Ascending aorta (tissue), 2 donors: ENCODE results near the gene PCDHB2. TPM values are rescaled to one million over a fixed set of nuclear protein-coding genes. Genes with fewer than 3 reads are reported as not detected.
"Not testable (repeated sequence)": the region's sequence is repeated elsewhere in the genome, so short reads cannot be mapped to it uniquely, and the experiment has no call there.

ENCODE experiments used
- DNase-seq, 2 donors: peaks; one replicate each; pipeline ENCODE4 v3.0.0-alpha.2; 2019; ENCODE audit warnings: low spot score in 2 of 2
- H3K27ac ChIP-seq, 2 donors: fragments of 200-600 bp; sonication (generic); one replicate each; pipeline ENCODE4 v1.5.1; 2016 to 2017; ENCODE audit warnings: mild to moderate bottlenecking in 1 of 2
- H3K27me3 ChIP-seq: fragments of 200-600 bp; sonication (generic); one replicate; pipeline ENCODE4 v1.5.1; 2017
- H3K36me3 ChIP-seq, 2 donors: fragments of 200-600 bp; sonication (generic); one replicate each; pipeline ENCODE4 v1.5.1; 2016
- H3K4me1 ChIP-seq, 2 donors: fragments of 200-600 bp; sonication (generic); one replicate each; pipeline ENCODE4 v1.5.1; 2016 to 2017; ENCODE audit warnings: mild to moderate bottlenecking in 1 of 2
- H3K4me3 ChIP-seq, 2 donors: fragments of 200-600 bp; sonication (generic); one replicate each; pipeline ENCODE4 v1.5.1; 2016 to 2017; ENCODE audit warnings: mild to moderate bottlenecking in 1 of 2
- H3K9me3 ChIP-seq, 2 donors: fragments of 200-600 bp; sonication (generic); one replicate each; pipeline ENCODE4 v1.5.1; 2016
- CTCF ChIP-seq, 3 experiments: fragments of 200-600 bp in 2 of 3; fragments of 450-650 bp in 1 of 3; sonication (generic) in 2 of 3; IDR thresholded peaks; one replicate each; pipeline ENCODE4 v1.5.1; 2016 to 2019; ENCODE audit warnings: antibody characterized with exemption in 3 of 3, mild to moderate bottlenecking in 1 of 3, moderate library complexity in 1 of 3
- intact Hi-C: fragments of 100-400 bp; cut with DNase I; formaldehyde crosslinking; loops from one replicate; pipeline ENCODE4 v1.15.1; 2023
- total RNA-seq: library from RNA; depleted of rRNA; stranded (reverse); fragments of >200 nt; gene quantifications from one replicate; pipeline ENCODE4 v1.1.0, GENCODE V29; 2016

Gene PCDHB2
- total RNA-seq, 1 donor from 2014 or later, result 1.4 TPM

- peak in 2 of 3 experiments; percentile 43 to 50 for TF ChIP-seq CTCF (IDR thresholded peaks at IDR 0.05)
- DNase-seq, result no peak
- peak overlapping the region in 1 of 2 donors; percentile 31 for H3K27ac ChIP-seq
- no peaks in the 10 kb centered on the region for H3K4me1 ChIP-seq
- intact Hi-C loops, result no loop called here
- peaks cover 0 to 13% of the 10 kb centered on the region in 2 donors for H3K9me3 ChIP-seq
- H3K36me3 ChIP-seq, result no peaks in the 10 kb centered on the region
- H3K4me3 ChIP-seq, result peak overlapping the region; percentile 47 to 54
- H3K27me3 ChIP-seq, result no peaks in the 10 kb centered on the region
Observed at GRCh38 chr5:141084487-141084989, 9.9 kb upstream of the PCDHB2 start.

GRCh38 chr5:141095263-141095641, 837 bp downstream of the PCDHB2 start:
- Histone ChIP-seq H3K27ac (no peak overlapping the region), H3K4me1 (no peaks in the 10 kb centered on the region), H3K9me3 (peaks cover 24 to 67% of the 10 kb centered on the region in 2 donors), H3K36me3 (no peaks in the 10 kb centered on the region), H3K4me3 (peak overlapping the region; percentile 0 to 48), H3K27me3 (no peaks in the 10 kb centered on the region)
- DNase-seq, result no peak
- no peak for TF ChIP-seq CTCF (IDR thresholded peaks at IDR 0.05)
- intact Hi-C loops, result no loop called here

DNA sequence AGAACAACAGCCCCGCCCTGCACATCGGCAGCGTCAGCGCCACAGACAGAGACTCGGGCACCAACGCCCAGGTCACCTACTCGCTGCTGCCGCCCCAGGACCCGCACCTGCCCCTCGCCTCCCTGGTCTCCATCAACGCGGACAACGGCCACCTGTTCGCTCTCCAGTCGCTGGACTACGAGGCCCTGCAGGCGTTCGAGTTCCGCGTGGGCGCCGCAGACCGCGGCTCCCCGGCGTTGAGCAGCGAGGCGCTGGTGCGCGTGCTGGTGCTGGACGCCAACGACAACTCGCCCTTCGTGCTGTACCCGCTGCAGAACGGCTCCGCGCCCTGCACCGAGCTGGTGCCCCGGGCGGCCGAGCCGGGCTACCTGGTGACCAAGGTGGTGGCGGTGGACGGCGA, 1.8 kb downstream of the PCDHB2 start:
- H3K36me3 ChIP-seq, H3K27me3 ChIP-seq, intact Hi-C loops, H3K27ac ChIP-seq, H3K4me1 ChIP-seq, H3K4me3 ChIP-seq, DNase-seq: not testable (repeated sequence)
- H3K9me3 ChIP-seq, result peaks cover 34 to 71% of the 10 kb centered on the region in 2 donors

DNA sequence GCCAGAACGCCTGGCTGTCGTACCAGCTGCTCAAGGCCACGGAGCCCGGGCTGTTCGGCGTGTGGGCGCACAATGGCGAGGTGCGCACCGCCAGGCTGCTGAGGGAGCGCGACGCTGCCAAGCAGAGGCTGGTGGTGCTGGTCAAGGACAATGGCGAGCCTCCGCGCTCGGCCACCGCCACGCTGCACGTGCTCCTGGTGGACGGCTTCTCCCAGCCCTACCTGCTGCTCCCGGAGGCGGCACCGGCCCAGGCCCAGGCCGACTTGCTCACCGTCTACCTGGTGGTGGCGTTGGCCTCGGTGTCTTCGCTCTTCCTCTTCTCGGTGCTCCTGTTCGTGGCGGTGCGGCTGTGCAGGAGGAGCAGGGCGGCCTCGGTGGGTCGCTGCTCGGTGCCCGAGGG, 2.2 kb downstream of the PCDHB2 start:
- peaks cover 34 to 75% of the 10 kb centered on the region in 2 donors for H3K9me3 ChIP-seq
- H3K27me3 ChIP-seq, H3K4me1 ChIP-seq, DNase-seq, H3K36me3 ChIP-seq, intact Hi-C loops, H3K4me3 ChIP-seq, H3K27ac ChIP-seq: not testable (repeated sequence)

DNA sequence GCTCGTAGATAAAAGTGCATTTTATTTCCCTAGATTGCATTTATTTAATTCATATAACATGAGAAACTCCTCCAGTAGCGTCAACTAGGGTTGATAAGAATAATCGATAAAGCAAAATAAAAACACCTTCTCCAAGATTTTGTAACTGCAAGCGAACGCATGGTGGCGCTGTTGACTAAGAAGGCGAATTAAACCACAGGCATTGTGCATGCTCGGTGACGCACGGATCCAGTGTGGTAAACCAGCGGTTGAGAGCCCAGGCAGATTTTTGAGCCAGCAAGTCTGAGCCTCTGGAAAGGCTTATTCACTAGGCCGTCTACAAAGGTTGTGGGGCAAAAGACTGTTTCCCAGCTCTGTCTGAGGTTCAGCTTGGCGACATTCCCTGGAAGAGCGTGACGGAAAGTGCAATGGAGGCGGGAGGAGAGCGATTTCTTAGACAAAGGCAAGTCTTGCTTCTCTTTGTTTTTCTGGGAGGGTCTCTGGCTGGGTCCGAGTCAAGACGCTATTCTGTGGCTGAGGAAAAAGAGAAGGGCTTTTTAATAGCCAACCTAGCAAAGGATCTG, 5.9 kb downstream of the PCDHB2 start, which contains the start of gene PCDHB3:
PCDHB3 (plus strand) TSS at position 231 of the 563 bp plus-strand sequence; CDS start at position 408, 177 bp downstream.
- H3K9me3 ChIP-seq, result peaks cover 26 to 64% of the 10 kb centered on the region in 2 donors
- DNase-seq, result no peak
- H3K36me3 ChIP-seq, result no peaks in the 10 kb centered on the region
- peak in 1 of 3 experiments; percentile 17 for TF ChIP-seq CTCF (IDR thresholded peaks at IDR 0.05)
- no peak within 1 kb of the TSS for H3K27ac ChIP-seq
- H3K4me1 ChIP-seq, result no peaks in the 10 kb centered on the region
- peak within 1 kb of the TSS; percentile 21 to 36 for H3K4me3 ChIP-seq
- intact Hi-C loops, result no loop called here
- H3K27me3 ChIP-seq, result no peaks in the 10 kb centered on the region

DNA sequence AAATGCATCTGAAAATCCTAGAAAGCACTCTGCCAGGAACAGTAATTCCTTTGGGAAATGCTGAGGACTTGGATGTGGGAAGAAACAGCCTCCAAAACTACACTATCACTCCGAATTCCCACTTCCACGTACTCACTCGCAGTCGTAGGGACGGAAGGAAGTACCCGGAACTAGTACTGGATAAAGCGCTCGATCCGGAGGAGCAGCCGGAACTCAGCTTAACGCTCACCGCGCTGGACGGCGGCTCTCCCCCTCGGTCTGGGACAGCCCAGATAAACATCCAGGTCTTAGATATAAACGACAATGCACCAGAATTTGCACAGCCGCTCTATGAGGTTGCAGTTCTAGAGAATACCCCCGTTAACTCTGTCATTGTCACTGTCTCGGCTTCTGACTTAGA, 6.6 kb downstream of the PCDHB2 start:
- no peaks in the 10 kb centered on the region for H3K4me1 ChIP-seq
- intact Hi-C loops, result no loop called here
- peaks cover 21 to 58% of the 10 kb centered on the region in 2 donors for H3K9me3 ChIP-seq
- no peak for DNase-seq
- no peak for TF ChIP-seq CTCF (IDR thresholded peaks at IDR 0.05)
- H3K27ac ChIP-seq, result no peak overlapping the region
- peak overlapping the region; percentile 21 to 36 for H3K4me3 ChIP-seq
- H3K27me3 ChIP-seq, result no peaks in the 10 kb centered on the region
- no peaks in the 10 kb centered on the region for H3K36me3 ChIP-seq

DNA sequence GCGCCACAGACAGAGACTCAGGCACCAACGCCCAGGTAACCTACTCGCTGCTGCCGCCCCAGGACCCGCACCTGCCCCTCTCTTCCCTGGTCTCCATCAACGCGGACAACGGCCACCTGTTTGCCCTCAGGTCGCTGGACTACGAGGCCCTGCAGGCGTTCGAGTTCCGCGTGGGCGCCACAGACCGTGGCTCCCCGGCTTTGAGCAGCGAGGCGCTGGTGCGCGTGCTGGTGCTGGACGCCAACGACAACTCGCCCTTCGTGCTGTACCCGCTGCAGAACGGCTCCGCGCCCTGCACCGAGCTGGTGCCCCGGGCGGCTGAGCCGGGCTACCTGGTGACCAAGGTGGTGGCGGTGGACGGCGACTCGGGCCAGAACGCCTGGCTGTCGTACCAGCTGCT, 7.7 kb downstream of the PCDHB2 start:
- DNase-seq, intact Hi-C loops, H3K4me3 ChIP-seq, H3K27ac ChIP-seq, H3K36me3 ChIP-seq, H3K27me3 ChIP-seq, H3K4me1 ChIP-seq: not testable (repeated sequence)
- peaks cover 21 to 56% of the 10 kb centered on the region in 2 donors for H3K9me3 ChIP-seq

DNA sequence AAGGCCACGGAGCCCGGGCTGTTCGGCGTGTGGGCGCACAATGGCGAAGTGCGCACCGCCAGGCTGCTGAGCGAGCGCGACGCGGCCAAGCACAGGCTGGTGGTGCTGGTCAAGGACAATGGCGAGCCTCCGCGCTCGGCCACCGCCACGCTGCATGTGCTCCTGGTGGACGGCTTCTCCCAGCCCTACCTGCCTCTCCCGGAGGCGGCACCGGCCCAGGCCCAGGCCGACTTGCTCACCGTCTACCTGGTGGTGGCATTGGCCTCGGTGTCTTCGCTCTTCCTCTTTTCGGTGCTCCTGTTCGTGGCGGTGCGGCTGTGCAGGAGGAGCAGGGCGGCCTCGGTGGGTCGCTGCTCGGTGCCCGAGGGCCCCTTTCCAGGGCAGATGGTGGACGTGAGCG, 8.1 kb downstream of the PCDHB2 start:
- intact Hi-C loops, H3K27me3 ChIP-seq, DNase-seq, H3K27ac ChIP-seq, H3K4me1 ChIP-seq, H3K4me3 ChIP-seq, H3K36me3 ChIP-seq: not testable (repeated sequence)
- peaks cover 21 to 55% of the 10 kb centered on the region in 2 donors for H3K9me3 ChIP-seq
